ENCODE results near the gene KCNJ8. TPM values are rescaled to one million over a fixed set of nuclear protein-coding genes. Genes with fewer than 3 reads are reported as not detected.
A peak's percentile ranks its signal among the peaks of the same experiment; 100 is the strongest.
"Not testable (repeated sequence)": the region's sequence is repeated elsewhere in the genome, so short reads cannot be mapped to it uniquely, and the experiment has no call there.

KCNJ8 gene
- total and polyA plus RNA-seq, 4 donors: 6.2 to 16.1 (median 14.2) TPM

GRCh38 chr12:21788089-21788983 is 13.8 kb upstream of the KCNJ8 start:
- Histone ChIP-seq H3K4me1 (ENCODE audit: control insufficient read depth in 5 of 5, insufficient read depth in 5 of 5, low read length in 5 of 5) (peaks cover 0 to 23% (median 6%) of the 10 kb centered on the region in 5 donors), H3K36me3 (ENCODE audit: control insufficient read depth in 4 of 4, insufficient read depth in 4 of 4, low read length in 4 of 4) (no peaks in the 10 kb centered on the region), H3K9ac (ENCODE audit: insufficient read depth in 1 of 2, low read length in 2 of 2) (no peak overlapping the region), H3K27ac (ENCODE audit: low read depth in 1 of 2, low read length in 1 of 2) (no peak overlapping the region), H3K27me3 (ENCODE audit: control insufficient read depth in 3 of 3, insufficient read depth in 3 of 3, low read length in 2 of 3) (no peaks in the 10 kb centered on the region), H3K4me3 (no peak overlapping the region), H3K9me3 (ENCODE audit: control insufficient read depth in 4 of 4, insufficient read depth in 3 of 4, low read length in 3 of 4) (no peaks in the 10 kb centered on the region)
- DNase-seq (peak; percentile 58 to 95 (median 95)), ATAC-seq (ENCODE audit: insufficient read depth, low FRiP score) (peak; percentile 69)
- TF ChIP-seq, protein P1, sequence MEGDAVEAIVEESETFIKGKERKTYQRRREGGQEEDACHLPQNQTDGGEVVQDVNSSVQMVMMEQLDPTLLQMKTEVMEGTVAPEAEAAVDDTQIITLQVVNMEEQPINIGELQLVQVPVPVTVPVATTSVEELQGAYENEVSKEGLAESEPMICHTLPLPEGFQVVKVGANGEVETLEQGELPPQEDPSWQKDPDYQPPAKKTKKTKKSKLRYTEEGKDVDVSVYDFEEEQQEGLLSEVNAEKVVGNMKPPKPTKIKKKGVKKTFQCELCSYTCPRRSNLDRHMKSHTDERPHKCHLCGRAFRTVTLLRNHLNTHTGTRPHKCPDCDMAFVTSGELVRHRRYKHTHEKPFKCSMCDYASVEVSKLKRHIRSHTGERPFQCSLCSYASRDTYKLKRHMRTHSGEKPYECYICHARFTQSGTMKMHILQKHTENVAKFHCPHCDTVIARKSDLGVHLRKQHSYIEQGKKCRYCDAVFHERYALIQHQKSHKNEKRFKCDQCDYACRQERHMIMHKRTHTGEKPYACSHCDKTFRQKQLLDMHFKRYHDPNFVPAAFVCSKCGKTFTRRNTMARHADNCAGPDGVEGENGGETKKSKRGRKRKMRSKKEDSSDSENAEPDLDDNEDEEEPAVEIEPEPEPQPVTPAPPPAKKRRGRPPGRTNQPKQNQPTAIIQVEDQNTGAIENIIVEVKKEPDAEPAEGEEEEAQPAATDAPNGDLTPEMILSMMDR (IDR thresholded peaks at IDR 0.05; ENCODE audit: control extremely low read depth, extremely low read depth): no peak
- WGBS, 2 donors: 53 to 72% methylated on average over 7 of the region's 7 CpGs

DNA sequence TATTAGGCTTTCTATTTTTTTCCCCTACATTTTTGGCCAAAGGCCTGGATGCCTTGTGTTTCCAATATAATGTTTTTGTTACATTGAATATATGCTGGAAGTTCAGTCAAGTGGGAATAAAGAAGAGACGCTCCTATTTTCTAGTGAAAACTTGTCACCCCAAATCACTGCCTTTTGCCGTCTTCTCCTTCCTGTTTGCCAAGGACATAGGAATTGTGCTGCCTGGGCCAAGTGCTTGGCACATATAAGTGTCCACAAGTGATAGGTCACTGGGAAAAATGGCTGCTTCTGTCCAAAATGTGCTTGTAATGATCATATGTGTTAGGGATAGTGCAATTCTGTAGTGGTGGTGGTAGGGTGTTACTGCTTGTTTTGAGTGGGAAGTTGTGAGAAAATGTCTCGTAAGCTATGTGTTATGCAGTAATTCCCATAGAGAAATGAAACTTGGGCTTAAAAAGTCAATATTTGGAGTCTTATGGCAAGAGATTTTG is 11.6 kb upstream of the KCNJ8 start:
- H3K27me3 ChIP-seq (ENCODE audit: control insufficient read depth in 3 of 3, insufficient read depth in 3 of 3, low read length in 2 of 3): no peaks in the 10 kb centered on the region
- peaks cover 0 to 23% (median 6%) of the 10 kb centered on the region in 5 donors for H3K4me1 ChIP-seq (ENCODE audit: control insufficient read depth in 5 of 5, insufficient read depth in 5 of 5, low read length in 5 of 5)
- H3K4me3 ChIP-seq: no peak overlapping the region
- DNase-seq: peak; percentile 14 to 63 (median 63)
- no peaks in the 10 kb centered on the region for H3K36me3 ChIP-seq (ENCODE audit: control insufficient read depth in 4 of 4, insufficient read depth in 4 of 4, low read length in 4 of 4)
- 63 to 78% methylated on average over 3 of the region's 3 CpGs for WGBS, 2 donors
- H3K9me3 ChIP-seq (ENCODE audit: control insufficient read depth in 4 of 4, insufficient read depth in 3 of 4, low read length in 3 of 4): no peaks in the 10 kb centered on the region
- peak overlapping the region in 1 of 2 donors; percentile 4 for H3K27ac ChIP-seq (ENCODE audit: low read depth in 1 of 2, low read length in 1 of 2)
- TF ChIP-seq, protein P1 (IDR thresholded peaks at IDR 0.05; ENCODE audit: control extremely low read depth, extremely low read depth): no peak
- H3K9ac ChIP-seq (ENCODE audit: insufficient read depth in 1 of 2, low read length in 2 of 2): no peak overlapping the region
- ATAC-seq (ENCODE audit: insufficient read depth, low FRiP score): no peak

DNA sequence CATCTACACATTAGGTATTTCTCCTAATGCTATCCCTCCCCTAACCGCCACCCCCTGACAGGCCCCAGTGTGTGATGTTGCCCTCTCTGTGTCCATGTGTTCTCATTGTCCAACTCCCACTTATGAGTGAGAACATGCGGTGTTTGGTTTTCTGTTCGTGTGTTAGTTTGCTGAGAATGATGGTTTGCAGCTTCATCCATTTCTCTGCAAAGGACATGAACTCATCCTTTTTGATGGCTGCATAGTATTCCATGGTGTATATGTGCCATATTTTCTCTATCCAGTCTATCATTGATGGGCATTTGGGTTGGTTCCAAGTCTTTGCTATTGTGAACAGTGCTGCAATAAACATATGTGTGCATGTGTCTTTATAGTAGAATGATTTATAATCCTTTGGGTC is 8.2 kb upstream of the KCNJ8 start:
- not testable (repeated sequence) for H3K4me3 ChIP-seq; H3K9me3 ChIP-seq (ENCODE audit: control insufficient read depth in 4 of 4, insufficient read depth in 3 of 4, low read length in 3 of 4); H3K36me3 ChIP-seq (ENCODE audit: control insufficient read depth in 4 of 4, insufficient read depth in 4 of 4, low read length in 4 of 4); H3K9ac ChIP-seq (ENCODE audit: insufficient read depth in 1 of 2, low read length in 2 of 2); ATAC-seq (ENCODE audit: insufficient read depth, low FRiP score); H3K27me3 ChIP-seq (ENCODE audit: control insufficient read depth in 3 of 3, insufficient read depth in 3 of 3, low read length in 2 of 3); DNase-seq; H3K27ac ChIP-seq (ENCODE audit: low read depth in 1 of 2, low read length in 1 of 2)
- H3K4me1 ChIP-seq (ENCODE audit: control insufficient read depth in 5 of 5, insufficient read depth in 5 of 5, low read length in 5 of 5): peaks cover 0 to 15% (median 6%) of the 10 kb centered on the region in 5 donors
- WGBS, 2 donors: 92 to 94% methylated on average over 3 of the region's 3 CpGs

DNA sequence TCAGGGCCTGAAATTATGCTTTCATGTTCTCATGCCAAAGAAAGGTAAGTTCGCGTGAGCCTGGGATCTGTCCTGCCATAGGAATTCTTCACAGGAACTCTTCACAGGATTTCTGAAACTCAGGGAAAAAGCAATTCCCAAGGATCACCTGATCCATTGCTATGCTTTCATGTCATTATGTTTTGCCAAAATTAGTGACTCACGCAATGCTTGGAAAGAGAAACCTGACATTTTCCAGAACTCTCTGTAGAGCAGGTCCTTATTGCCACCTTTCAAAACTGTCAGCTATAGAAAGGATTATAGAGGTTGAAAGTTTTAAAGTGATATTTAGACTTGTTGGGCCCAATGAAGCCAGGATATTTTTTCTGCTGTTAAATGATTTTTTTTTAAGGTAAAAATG is 6.3 kb upstream of the KCNJ8 start:
- H3K9me3 ChIP-seq (ENCODE audit: control insufficient read depth in 4 of 4, insufficient read depth in 3 of 4, low read length in 3 of 4): no peaks in the 10 kb centered on the region
- H3K36me3 ChIP-seq (ENCODE audit: control insufficient read depth in 4 of 4, insufficient read depth in 4 of 4, low read length in 4 of 4): no peaks in the 10 kb centered on the region
- H3K27me3 ChIP-seq (ENCODE audit: control insufficient read depth in 3 of 3, insufficient read depth in 3 of 3, low read length in 2 of 3): no peaks in the 10 kb centered on the region
- no peak overlapping the region for H3K4me3 ChIP-seq
- H3K9ac ChIP-seq (ENCODE audit: insufficient read depth in 1 of 2, low read length in 2 of 2): no peak overlapping the region
- no peak for ATAC-seq (ENCODE audit: insufficient read depth, low FRiP score)
- H3K27ac ChIP-seq (ENCODE audit: low read depth in 1 of 2, low read length in 1 of 2): peak overlapping the region in 1 of 2 donors; percentile 77
- TF ChIP-seq, protein P1 (IDR thresholded peaks at IDR 0.05; ENCODE audit: control extremely low read depth, extremely low read depth): no peak
- H3K4me1 ChIP-seq (ENCODE audit: control insufficient read depth in 5 of 5, insufficient read depth in 5 of 5, low read length in 5 of 5): peaks cover 0 to 14% (median 3%) of the 10 kb centered on the region in 5 donors
- DNase-seq: no peak
- 87 to 92% methylated on average over 3 of the region's 3 CpGs for WGBS, 2 donors

All from lung (tissue), 12 donors.